GM18526 (cell line): ENCODE results near the gene SEC22C.

Experiments
- POLR2A ChIP-seq: IDR thresholded peaks from 3 replicates; pipeline ENCODE4 v1.6.1; 2011; ENCODE audit not compliant: insufficient read length; ENCODE audit errors: extremely low read depth

Gene SEC22C

GRCh38 chr3:42500091-42500490 is 81.7 kb downstream of the SEC22C start:
- no peak for TF ChIP-seq POLR2A

- TF ChIP-seq POLR2A = no peak
These were observed 82.3 kb downstream of the SEC22C start for GRCh38 chr3:42499478-42499871.

GRCh38 chr3:42498791-42499477 is 82.8 kb downstream of the SEC22C start:
- no peak for TF ChIP-seq POLR2A

- no peak for TF ChIP-seq POLR2A
These were observed 83.7 kb downstream of the SEC22C start for GRCh38 chr3:42498034-42498433.
